Esophagus muscularis mucosa (tissue), 3 donors: ENCODE results near the gene PIP5K1A.

Source experiments
- CTCF ChIP-seq, 3 experiments: fragments of 200-600 bp in 2 of 3; fragments of 450-650 bp in 1 of 3; sonication (generic) in 2 of 3; IDR thresholded peaks; one replicate each; pipeline ENCODE4 v1.5.1; 2017 to 2019; ENCODE audit warnings: antibody characterized with exemption in 3 of 3, mild to moderate bottlenecking in 2 of 3, moderate library complexity in 1 of 3
- POLR2A ChIP-seq: fragments of 450-650 bp; IDR thresholded peaks from one replicate; pipeline ENCODE4 v1.6.1; 2017; ENCODE audit warnings: antibody characterized with exemption, moderate library complexity, mild to moderate bottlenecking, low read depth
- POLR2AphosphoS5 ChIP-seq, 2 donors: sonication (generic); formaldehyde crosslinking; IDR thresholded peaks; one replicate each; pipeline ENCODE4 v1.6.1; 2017; ENCODE audit warnings: antibody characterized with exemption in 2 of 2

DNA sequence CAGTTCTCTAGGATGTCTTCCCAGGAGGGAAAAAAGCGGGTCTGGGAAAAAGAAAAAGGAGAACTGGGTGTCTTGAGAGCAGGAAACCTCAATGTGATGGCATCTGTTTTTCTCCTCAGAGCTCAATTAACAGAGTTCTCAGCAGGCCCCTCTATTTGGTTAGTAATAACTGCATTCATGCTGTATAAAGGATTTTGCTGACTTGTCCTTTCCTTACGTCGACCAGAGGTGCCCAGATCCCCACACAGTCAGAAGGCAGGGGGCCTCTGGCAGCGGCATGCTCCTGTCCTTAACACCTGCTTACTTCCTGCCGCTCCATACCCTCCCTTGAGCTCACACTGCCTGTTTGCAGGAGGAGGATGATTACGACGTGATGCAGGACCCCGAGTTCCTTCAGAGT, 68.5 kb downstream of the PIP5K1A start:
- TF ChIP-seq POLR2A (no peak), CTCF (IDR thresholded peaks at IDR 0.05) (no peak), POLR2AphosphoS5 (IDR thresholded peaks at IDR 0.05) (no peak)
